Measurements from ENCODE around the gene LRRN2. TPM values are rescaled to one million over a fixed set of nuclear protein-coding genes. Genes with fewer than 3 reads are reported as not detected.

Gene LRRN2
- total and polyA plus RNA-seq, 2 donors (not counting 3 experiments of a cell fraction or from before 2014, with no cell fraction given), result not detected

- POLR2A ChIA-PET, result no interaction called here
- no peak overlapping the region for H2AFZ ChIP-seq (ENCODE audit: low read depth, low read length)
Observed at GRCh38 chr1:204647114-204647804, 38.3 kb downstream of the LRRN2 start.

DNA sequence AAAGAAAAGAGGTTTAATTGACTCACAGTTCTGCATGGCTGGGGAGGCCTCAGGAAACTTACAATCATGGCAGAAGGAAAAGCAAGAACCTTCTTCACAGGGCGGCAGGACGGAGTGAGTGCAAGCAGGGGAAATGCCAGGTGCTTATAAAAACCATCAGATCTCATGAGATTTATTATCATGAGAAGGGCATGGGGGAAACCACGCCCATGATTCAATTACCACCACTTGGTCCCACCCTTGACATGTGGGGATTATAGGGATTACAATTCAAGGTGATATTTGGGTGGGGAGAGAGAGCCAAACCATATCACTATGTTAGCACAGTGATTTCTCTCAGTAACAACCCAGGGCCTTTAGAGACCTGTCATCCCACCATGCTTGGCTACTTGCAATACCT is 39.9 kb downstream of the LRRN2 start:
- H2AFZ ChIP-seq (ENCODE audit: low read depth, low read length), result no peak overlapping the region
- intact Hi-C loops (cut with micrococcal nuclease) (no loop called here), dilution Hi-C loops (cut with MboI; ENCODE audit: extremely low pct_ligation_motif_present, low sequenced_read_pairs) (no loop called here)
- BruUV-seq (replicated peaks), result no TSS peak
- no peak for DNase-seq (ENCODE audit: low read depth, low spot score)
- no peaks in the 10 kb centered on the region for H4K20me1 ChIP-seq (replicated peaks; ENCODE audit: control insufficient read depth, extremely low read depth, insufficient read depth, low read length)
- H3K27ac ChIP-seq (ENCODE audit: insufficient read depth, low read depth, low read length), result no peak overlapping the region
- no peaks in the 10 kb centered on the region for H3K79me2 ChIP-seq (ENCODE audit: control insufficient read depth, insufficient read depth, low read length)
- no peak overlapping the region for H3K4me2 ChIP-seq (ENCODE audit: insufficient read depth, low read length)
- peaks cover 4 to 5% of the 10 kb centered on the region in 2 experiments for H3K27me3 ChIP-seq (ENCODE audit: control insufficient read depth in 2 of 2, insufficient read depth in 2 of 2, low read length in 2 of 2)
- H3K9me3 ChIP-seq (replicated peaks; ENCODE audit: control insufficient read depth, insufficient read depth, low read length), result no peaks in the 10 kb centered on the region
- no peak overlapping the region for H3K9ac ChIP-seq (replicated peaks; ENCODE audit: extremely low read depth, insufficient read depth, low read length)
- no peaks in the 10 kb centered on the region for H3K36me3 ChIP-seq (ENCODE audit: control insufficient read depth in 2 of 2, extremely low read depth in 1 of 2, insufficient read depth in 2 of 2, low read length in 2 of 2)
- H3K9me1 ChIP-seq (replicated peaks; ENCODE audit: control insufficient read depth, extremely low read depth, insufficient read depth, low read length), result no peaks in the 10 kb centered on the region
- H3K4me3 ChIP-seq (replicated peaks in 1 of 3; ENCODE audit: insufficient read depth in 1 of 3, low read depth in 1 of 3, low read length in 3 of 3), result no peak overlapping the region
- no peak for TF ChIP-seq MYC (IDR thresholded peaks at IDR 0.05; ENCODE audit: low read depth, low read length)
- TF ChIP-seq MAX (IDR thresholded peaks at IDR 0.05; ENCODE audit: insufficient read depth, insufficient read length), result no peak
- TF ChIP-seq FOS (IDR thresholded peaks at IDR 0.05; ENCODE audit: borderline replicate concordance, insufficient read depth, low read length), result no peak
- TF ChIP-seq, protein P1, sequence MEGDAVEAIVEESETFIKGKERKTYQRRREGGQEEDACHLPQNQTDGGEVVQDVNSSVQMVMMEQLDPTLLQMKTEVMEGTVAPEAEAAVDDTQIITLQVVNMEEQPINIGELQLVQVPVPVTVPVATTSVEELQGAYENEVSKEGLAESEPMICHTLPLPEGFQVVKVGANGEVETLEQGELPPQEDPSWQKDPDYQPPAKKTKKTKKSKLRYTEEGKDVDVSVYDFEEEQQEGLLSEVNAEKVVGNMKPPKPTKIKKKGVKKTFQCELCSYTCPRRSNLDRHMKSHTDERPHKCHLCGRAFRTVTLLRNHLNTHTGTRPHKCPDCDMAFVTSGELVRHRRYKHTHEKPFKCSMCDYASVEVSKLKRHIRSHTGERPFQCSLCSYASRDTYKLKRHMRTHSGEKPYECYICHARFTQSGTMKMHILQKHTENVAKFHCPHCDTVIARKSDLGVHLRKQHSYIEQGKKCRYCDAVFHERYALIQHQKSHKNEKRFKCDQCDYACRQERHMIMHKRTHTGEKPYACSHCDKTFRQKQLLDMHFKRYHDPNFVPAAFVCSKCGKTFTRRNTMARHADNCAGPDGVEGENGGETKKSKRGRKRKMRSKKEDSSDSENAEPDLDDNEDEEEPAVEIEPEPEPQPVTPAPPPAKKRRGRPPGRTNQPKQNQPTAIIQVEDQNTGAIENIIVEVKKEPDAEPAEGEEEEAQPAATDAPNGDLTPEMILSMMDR (IDR thresholded peaks at IDR 0.05; ENCODE audit: extremely low read depth in 1 of 2, insufficient read depth in 1 of 2, low read depth in 1 of 2, low read length in 2 of 2), result no peak
- no peak for TF ChIP-seq JUN (IDR thresholded peaks at IDR 0.05; ENCODE audit: borderline replicate concordance, insufficient read depth, insufficient read length, low read depth)
- no peak for TF ChIP-seq POLR2AphosphoS5 (IDR thresholded peaks at IDR 0.05; ENCODE audit: insufficient read depth, low read depth, low read length)
- TF ChIP-seq POLR2A (IDR thresholded peaks at IDR 0.05; ENCODE audit: low read depth, low read length), result no peak
- no peak for TF ChIP-seq EZH2 (IDR thresholded peaks at IDR 0.05; ENCODE audit: borderline replicate concordance, low read depth, low read length, severe bottlenecking)
- TF ChIP-seq GATA2 (IDR thresholded peaks at IDR 0.05; ENCODE audit: insufficient read depth, insufficient read length, low read depth, low read length), result no peak
- FAIRE-seq, result no peak
- H3K4me1 ChIP-seq (ENCODE audit: control insufficient read depth, extremely low read depth, insufficient read depth, low read length), result no peaks in the 10 kb centered on the region
- CTCF ChIA-PET, result no interaction called here
- POLR2A ChIA-PET, result no interaction called here

More at GRCh38 chr1:204647114-204647804, 38.3 kb downstream of the LRRN2 start:
- intact Hi-C loops (cut with micrococcal nuclease) (no loop called here), dilution Hi-C loops (cut with MboI; ENCODE audit: extremely low pct_ligation_motif_present, low sequenced_read_pairs) (no loop called here)
- Histone ChIP-seq H3K9me1 (replicated peaks; ENCODE audit: control insufficient read depth, extremely low read depth, insufficient read depth, low read length) (no peaks in the 10 kb centered on the region), H3K4me3 (replicated peaks in 1 of 3; ENCODE audit: insufficient read depth in 1 of 3, low read depth in 1 of 3, low read length in 3 of 3) (no peak overlapping the region), H3K4me1 (ENCODE audit: control insufficient read depth, extremely low read depth, insufficient read depth, low read length) (no peaks in the 10 kb centered on the region), H3K9me3 (replicated peaks; ENCODE audit: control insufficient read depth, insufficient read depth, low read length) (no peaks in the 10 kb centered on the region), H3K27me3 (ENCODE audit: control insufficient read depth in 2 of 2, insufficient read depth in 2 of 2, low read length in 2 of 2) (peaks cover 10 to 14% of the 10 kb centered on the region in 2 experiments), H3K79me2 (ENCODE audit: control insufficient read depth, insufficient read depth, low read length) (no peaks in the 10 kb centered on the region), H3K4me2 (ENCODE audit: insufficient read depth, low read length) (no peak overlapping the region), H3K9ac (replicated peaks; ENCODE audit: extremely low read depth, insufficient read depth, low read length) (no peak overlapping the region), H3K27ac (ENCODE audit: insufficient read depth, low read depth, low read length) (no peak overlapping the region), H3K36me3 (ENCODE audit: control insufficient read depth in 2 of 2, extremely low read depth in 1 of 2, insufficient read depth in 2 of 2, low read length in 2 of 2) (no peaks in the 10 kb centered on the region), H4K20me1 (replicated peaks; ENCODE audit: control insufficient read depth, extremely low read depth, insufficient read depth, low read length) (no peaks in the 10 kb centered on the region)
- peak; percentile 84 for FAIRE-seq
- CTCF ChIA-PET, result interaction anchor here (1.5 kb wide), 1 partner anchor 160 kb away, joined by 5 read pairs; no protein-coding TSS in a partner anchor
- TF ChIP-seq POLR2A (IDR thresholded peaks at IDR 0.05; ENCODE audit: low read depth, low read length) (no peak), JUN (IDR thresholded peaks at IDR 0.05; ENCODE audit: borderline replicate concordance, insufficient read depth, insufficient read length, low read depth) (peak; percentile 59), POLR2AphosphoS5 (IDR thresholded peaks at IDR 0.05; ENCODE audit: insufficient read depth, low read depth, low read length) (peak; percentile 30), FOS (IDR thresholded peaks at IDR 0.05; ENCODE audit: borderline replicate concordance, insufficient read depth, low read length) (peak; percentile 77)
- no TSS peak for BruUV-seq (replicated peaks)
- DNase-seq (ENCODE audit: low read depth, low spot score), result peak; percentile 58
